Suppressor macrophage treated with lipopolysaccharide for 1 hour (primary cell): ENCODE results near the gene SERTAD3.
A peak's percentile ranks its signal among the peaks of the same experiment; 100 is the strongest.
"Not testable (repeated sequence)": the region's sequence is repeated elsewhere in the genome, so short reads cannot be mapped to it uniquely, and the experiment has no call there.

Experiments used
- DNase-seq, 3 donors: peaks; one replicate each; pipeline ENCODE4 v3.0.0-alpha.2; 2020 to 2022

Gene SERTAD3

DNA sequence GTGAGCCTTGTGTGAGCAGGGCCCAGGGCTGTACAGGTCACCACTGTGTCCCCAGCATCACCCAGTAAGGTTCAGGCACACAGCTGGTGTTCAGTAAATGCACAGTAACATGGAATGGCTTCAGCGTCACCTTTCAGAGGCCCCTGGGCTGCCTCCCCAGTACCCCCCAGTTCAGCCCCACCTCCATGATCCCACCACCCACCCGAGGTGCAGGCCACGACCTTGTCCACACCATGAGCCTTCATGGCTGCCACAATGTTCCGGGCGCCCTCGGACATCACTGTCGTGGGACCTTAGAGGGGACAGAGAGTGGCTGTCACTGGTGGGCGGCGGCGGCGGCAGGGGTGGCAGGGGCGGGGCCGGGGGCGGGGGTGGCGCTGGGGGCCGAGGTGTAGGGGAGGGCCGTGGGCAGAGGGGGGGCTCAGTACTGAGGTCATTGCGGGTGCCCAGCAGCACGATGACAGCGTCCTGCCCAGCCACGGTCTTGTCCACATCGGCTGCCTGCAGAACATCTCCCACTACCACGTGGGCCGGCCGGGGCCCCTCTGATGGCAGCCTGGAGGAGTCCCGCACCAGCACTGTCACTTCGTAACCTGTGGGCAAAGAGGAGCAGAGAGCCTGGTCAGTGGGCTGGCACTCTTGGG, 13.9 kb upstream of the SERTAD3 start:
- DNase-seq, result no peak

DNA sequence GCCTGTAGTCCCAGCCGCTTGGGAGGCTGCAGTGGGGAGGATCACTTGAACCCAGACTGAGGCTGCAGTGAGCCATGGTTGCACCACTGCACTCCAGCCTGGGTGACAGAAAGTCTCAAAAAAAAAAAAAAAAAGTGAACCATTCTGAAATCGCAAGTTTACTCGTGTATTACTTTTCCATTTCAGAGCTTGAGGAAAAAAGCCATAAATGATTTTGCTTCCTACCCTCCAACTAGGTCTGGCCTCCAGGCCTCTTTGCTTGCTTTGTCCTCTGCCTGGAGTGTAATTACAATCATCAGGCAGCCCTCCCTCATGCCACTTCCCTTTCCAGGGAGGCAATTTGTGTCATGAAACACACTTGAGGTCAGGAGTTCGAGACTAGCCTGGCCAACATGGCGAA, 12.9 kb upstream of the SERTAD3 start:
- no peak for DNase-seq

DNA sequence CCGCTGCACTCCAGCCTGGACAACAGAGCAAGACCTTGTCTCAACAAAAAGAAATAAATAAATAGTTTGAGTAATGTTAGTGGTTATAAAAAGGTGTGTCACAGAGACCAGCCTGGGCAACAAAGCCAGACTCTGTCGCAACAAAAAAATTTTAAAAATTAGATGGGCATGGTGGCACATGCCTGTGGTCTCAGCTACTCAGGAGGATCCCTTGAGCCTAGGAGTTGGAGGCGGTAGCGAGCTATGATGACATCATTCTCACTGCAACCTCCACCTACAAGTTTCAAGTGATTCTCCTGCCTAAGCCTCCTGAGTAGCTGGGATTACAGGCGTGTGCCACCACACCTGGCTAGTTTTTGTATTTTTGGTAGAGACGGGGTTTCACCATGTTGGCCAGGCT, 9.8 kb upstream of the SERTAD3 start:
- DNase-seq, result not testable (repeated sequence)

DNA sequence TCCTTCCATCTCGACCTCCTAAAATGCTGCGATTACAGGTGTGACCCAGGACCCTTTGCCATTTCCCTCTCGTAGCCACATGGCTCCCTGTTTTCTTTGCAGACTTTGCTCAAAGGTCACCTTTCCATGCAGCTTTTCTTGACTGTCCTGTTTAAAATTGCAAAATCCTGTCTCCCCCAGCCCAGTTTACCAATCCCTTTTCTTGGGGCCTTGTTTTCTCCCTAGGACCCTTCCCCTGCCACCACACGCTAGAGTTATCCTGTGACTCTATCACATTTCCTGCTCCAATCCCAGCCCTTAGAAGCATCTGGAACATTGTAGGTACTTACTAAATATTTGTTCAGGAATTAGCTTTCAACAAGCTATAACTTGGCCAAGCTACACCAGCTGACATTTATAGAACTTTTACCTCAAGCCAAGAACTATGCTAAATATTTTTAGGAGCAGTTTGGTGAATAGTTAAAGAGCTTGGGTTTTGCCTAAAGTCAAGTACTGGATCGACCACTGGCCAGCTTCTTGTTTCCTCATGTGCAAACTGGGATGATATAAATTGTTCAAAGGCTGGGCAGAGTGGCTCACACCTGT, 9.1 kb upstream of the SERTAD3 start:
- DNase-seq, result no peak

DNA sequence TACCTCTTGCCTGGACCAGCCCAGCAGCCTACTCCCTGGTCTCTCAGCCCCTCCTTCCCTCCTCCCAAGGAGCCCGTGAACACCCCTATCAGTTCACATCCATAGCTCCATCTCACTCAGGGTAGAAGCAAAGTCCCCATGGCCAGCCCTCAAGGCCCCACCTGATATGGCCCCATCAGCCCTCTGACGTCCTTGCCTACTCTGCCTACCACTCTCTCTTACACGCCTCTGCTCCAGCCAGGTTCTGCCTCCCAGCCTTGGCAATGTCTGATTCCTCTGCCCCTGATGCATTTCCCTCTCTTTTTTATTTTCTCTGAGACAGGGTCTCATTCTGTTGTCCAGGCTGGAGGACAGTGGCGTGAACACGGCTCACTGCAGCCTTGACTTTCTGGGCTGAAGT, 7.9 kb upstream of the SERTAD3 start:
- no peak for DNase-seq

DNA sequence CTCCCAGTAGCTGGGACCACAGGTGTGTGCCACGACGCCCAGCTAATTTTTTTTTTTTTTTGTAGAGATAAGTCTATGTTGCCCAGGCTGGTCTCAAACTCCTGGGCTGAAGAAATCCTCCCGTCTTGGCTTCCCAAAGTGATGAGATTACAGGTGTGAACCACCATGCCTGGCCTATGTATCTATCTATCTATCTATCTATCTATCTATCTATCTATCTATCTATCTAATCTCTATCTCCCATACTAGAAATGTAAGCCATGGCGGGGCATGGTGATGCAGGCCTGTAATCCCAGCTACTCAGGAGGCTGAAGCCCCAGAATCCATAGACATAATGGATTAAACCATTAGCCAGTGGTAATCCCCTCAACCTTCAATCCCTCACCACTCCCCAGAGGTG, 6.5 kb upstream of the SERTAD3 start:
- no peak for DNase-seq

DNA sequence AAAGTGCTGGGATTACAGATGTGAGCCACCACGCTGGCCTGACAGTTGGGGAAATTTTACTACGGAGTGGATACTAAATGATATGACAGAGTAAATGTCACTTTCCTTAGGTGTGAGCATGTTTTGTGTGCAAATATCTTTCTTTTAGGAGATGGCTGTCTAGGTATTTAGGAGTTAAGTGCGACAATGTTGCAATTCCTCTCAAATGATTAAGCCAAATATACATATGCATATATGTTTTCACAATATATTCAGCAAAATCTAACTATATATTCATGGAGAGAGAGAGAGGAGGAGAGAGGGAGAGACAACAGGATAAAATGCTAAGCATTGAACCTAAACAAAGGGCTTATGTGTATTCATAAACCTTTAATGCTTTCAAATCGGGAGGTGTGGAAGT, 5.4 kb upstream of the SERTAD3 start:
- no peak for DNase-seq

DNA sequence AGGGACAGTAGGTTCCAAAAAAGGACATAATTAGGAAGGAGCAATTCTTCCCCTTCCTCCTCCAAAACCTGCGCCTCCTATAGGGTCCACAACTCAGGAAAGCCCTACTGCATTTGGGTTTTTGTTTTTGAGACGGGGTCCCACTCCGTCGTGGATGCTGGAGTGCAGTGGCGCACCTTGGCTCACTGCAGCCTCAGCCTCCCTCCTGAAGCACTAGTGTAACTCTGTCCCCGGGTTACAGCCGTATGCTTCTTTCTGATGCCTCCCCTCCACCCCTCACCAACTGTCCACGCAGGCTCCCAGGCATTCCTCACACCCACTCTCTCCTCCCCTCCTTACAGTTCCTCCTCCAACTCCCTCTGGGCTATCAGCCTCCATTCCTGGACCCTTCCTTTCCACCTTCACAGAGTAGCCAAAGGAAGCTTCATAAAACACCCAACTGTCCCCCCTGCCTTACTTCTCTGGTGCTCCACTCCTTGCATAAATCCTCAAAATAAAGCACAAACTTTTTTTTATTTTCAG, 2.2 kb upstream of the SERTAD3 start:
- no peak for DNase-seq

DNA sequence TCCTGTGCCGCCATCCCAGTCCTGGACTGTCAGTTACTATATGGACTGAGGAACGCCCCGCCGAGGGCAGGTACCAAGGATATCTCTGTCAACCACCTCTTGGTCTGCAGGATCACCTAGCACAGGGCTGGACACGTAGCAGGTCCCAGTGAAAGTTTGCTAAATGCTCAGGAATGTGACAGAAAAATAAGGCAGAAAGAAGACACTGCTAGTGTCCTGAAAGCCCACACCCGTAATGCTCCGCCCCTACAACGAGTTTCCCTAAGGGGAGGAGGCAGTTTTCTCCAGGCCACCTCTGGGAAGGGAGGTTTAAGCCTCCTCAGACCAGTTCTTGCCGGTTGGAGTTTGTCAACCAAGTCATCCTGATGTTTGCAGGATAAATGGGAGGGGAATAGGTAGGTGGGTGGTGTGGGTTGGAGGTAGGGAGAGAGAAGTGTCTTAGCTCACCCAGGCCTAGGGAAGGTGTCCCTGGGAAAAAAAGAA, 1.7 kb upstream of the SERTAD3 start:
- DNase-seq, result no peak

DNA sequence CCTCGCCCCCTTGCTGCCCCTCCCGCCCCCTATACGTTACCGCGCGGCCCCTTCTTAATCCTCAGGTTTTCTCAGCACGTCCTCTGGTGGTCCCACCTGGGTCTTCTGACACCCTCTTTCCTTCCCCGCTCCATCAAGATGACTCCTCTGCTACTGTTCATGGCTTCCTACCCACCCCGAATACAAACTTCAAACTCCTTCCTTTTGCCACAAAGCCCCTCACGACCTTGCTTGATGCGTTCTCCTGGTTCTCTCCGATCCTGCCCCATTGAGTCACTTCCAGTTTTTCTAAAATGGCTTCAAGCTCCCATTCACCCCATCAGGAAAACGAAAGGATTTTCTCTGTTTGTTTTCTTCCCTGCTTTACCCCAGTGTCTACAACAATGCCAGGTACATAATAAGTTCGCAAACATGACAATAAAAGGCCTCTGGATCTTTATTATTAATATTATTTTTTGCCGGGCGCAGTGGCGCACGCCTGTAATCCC, 734 bp upstream of the SERTAD3 start:
- no peak for DNase-seq

DNA sequence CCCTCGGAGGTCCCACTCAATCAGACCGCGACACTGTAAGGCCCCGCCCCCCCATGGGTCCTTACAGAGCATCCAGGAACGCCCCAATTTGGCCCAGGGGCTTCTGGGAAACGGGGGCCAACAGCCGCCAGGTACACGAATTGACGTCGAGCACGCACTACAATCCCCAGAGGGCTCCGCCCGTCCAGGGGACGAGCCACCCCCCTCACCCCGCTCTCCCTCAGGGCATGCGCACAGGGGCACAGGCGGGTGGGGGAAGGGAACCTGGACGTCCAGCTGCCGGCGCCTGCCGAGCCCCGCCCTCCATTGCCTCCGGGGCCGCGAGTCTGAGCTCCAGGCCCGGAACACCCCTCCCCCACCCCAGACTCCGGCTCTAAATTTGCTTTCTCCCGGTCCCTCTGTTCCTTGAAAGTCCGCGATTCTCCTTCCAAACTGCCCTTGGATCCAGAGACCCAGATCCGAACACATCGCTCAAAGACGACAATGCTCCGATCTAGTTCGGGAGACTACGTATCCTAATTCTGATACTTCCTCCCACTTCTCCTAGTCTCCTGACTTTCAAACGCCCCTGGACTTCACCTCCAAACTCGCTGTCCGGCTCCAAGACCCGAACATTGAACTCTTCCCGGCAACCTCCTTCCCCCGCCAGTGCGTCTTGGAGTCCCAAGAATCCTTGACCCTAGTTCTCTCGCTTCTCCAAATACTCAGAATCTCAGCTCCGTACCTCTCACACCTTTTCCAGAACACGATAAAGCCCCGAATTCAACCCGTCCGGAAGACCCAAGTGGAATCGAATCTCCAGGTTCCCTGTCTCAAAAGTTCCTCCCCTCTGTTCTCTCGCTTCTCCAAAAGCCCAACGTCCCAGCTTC, 770 bp downstream of the SERTAD3 start:
- DNase-seq, result peak; percentile 100

DNA sequence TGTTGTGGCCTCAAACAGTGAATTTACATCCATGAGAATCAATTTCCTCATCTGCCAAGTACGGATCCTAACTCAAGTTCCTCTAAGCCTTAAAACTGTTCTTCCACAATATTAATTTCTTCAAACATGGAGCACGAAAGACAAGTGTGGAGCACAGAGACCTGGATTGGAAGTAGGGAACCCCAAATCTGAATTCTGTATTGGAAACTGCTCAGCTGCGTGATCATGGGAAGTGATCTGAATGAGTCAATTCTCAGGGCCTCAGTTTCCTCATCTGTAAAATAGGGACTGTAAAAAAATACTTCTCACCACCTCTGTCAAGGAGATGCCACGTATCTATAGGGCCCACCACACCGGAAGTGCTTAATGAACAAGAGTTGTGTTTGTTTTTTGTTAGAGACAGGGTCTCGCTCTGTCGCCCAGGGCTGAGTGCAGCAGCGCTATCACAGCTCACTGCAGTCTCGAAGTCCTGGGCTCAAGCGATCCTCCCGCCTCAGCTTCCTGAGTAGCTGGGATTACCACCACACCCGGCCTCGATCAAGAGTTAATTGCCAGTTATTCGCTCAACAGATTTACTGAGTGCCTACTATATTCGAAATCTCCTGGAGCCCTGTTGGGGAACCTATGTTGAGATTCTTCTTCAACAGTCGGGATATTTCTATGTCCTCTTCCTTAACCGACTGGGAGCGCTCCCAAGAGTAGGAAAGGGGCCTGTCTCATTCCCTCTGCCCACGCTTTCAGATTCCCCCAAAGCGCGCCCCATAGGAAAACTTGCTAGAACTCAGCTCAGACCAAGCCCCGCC, 1.6 kb downstream of the SERTAD3 start:
- no peak for DNase-seq

DNA sequence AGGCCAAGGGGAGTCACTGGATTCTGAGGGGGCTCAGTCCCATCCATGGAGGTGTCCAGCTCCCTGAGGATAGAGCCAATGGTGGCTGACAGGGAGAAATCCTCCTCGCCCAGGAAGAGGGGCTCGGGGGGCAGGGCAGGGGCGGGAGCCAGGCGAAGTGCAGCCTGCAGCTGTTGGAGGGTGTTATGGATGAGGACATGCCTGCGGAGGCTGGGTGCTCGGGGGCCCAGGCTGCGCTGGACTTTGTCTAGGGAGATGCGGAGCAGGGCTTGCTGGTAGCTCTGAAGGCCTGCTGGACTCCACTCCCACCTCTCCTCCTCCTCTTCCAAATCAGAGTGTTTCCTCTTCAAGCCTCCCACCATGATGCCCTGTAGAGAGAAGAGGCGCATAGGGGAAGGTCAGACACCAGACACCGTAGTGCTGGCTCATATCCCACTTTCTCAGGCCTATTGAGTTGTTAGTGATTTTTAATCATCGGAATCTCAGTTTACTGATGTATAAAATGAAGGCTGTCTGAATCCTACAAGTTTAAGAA, 2.3 kb downstream of the SERTAD3 start:
- no peak for DNase-seq

DNA sequence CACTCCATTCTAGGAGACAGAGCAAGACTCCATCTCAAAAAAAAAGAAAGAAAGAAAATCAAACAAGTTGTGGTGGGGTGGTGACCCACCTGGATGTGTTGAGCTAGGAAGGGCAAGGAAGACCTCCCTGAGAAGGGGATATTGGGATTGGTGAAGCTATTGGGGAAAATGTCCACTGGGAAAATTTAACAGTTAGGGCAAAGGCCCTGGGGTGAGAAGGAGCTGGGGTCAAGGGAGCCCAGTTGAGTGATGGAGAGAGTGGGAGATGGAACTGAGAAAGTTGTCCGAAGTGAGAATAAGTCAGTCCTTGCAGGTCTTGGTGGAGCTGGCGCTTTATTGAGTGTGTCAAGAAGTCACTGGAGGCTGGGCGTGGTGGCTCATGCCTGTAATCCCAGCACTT, 5.9 kb downstream of the SERTAD3 start:
- no peak for DNase-seq

DNA sequence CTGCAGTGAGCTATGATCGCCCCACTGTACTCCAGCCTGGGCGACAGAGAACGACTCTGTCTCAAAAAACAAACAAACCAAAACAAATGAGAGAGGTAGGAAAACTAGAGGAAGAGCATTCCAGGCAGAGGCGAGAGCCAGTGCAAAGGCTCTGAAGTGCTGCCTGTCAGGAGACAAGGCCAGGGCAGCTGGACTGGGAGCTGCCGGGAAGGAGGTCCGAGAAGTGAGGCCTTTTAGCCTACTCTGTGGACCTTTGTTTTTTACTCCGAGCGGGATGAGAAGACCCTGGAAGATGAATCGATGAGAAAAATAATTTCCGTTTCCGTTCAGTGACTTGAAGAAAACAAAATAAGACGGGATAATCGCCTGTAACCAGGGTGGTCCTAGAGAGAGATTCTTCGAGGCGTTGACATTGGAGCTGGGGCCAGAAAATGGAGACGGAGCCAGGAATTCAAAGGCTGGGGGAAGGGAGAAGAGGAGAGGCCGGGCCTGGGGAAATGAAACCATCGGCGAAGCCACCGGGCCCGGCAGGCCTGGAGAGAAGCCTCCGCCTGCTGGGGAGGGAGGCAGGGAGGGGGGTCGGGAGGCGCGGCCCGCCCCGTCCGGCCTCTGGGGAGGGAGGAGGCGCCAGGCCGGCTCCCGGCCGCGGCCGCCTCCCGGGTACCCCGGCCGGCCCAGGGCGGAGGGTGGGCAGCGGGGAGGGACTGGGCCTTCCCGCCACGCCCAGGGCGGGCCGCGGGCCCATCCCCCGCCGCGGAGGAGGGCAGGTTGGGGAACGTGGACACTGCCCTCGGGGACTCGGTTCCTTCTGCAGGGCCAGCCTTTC, 10.5 kb downstream of the SERTAD3 start:
- peak; percentile 91 to 97 (median 94) for DNase-seq

DNA sequence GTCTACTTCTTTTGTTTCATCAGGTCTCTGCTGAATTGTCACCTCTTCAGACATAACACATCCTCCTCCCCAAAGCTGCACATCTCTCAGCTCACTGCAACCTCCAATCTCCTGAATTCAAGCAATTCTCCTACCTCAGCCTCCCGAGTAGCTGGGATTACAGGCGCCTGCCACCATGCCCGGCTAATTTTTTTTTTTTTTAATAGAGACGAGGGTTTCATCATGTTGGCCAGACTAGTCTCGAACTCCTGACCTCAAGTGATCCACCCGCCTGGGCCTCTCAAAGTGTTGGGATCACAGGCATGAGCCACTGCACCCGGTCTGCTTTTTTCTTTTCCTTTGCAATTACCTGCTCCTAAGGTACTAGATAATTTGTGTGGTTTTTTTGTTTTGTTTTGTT, 11.4 kb downstream of the SERTAD3 start:
- DNase-seq, result not testable (repeated sequence)

DNA sequence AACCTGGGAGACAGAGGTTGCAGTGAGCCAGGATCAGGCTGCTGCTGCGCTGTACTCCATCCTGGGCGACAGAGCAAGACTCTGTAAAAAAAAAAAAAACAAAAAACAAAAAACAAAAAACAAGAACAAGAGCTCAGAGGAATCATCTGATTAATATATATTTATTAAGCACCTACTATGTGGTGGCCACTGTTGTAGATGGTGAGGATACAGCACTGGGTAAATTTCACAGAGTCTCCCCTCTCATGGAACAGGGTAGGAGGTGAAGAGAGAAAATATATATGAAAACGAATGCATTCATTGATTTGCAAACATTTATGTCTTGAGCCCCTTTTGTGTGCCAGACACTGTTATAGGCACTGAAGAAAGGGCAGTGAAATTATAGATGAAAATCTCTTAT, 12.4 kb downstream of the SERTAD3 start:
- DNase-seq, result no peak

DNA sequence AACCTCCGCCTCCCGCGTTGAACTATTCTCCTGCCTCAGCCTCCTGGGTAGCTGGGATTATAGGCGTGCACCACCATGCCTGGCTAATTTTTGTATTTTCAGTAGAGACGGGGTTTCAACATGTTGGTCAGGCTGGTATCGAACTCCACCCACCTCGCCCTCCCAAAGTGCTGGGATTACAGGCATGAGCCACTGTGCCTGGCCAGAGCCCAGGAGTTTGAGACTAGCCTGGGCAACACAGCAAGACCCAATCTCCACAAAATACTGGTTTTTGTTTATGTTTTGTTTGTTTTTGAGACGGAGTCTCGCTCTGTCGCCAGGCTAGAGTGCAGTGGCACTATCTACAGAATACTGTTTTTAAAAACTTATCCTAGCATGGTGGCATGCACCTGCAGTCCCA, 13.9 kb downstream of the SERTAD3 start:
- not testable (repeated sequence) for DNase-seq

DNA sequence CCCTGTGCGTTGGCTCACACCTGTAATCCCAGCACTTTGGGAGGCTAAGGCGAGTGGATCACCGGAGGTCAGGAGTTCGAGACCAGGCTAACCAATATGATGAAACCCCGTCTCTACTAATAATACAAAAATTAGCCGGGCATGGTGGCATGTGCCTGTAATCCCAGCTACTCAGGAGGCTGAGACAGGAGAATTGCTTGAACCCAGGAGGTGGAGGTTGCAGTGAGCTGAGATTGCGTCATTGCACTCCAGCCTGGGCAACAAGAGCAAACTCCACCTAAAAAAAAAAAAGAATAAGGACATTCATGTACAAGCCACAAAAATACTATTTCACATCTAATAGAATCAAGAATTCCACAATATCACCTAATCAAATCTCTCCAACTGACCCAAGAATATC, 15.9 kb downstream of the SERTAD3 start:
- not testable (repeated sequence) for DNase-seq

DNA sequence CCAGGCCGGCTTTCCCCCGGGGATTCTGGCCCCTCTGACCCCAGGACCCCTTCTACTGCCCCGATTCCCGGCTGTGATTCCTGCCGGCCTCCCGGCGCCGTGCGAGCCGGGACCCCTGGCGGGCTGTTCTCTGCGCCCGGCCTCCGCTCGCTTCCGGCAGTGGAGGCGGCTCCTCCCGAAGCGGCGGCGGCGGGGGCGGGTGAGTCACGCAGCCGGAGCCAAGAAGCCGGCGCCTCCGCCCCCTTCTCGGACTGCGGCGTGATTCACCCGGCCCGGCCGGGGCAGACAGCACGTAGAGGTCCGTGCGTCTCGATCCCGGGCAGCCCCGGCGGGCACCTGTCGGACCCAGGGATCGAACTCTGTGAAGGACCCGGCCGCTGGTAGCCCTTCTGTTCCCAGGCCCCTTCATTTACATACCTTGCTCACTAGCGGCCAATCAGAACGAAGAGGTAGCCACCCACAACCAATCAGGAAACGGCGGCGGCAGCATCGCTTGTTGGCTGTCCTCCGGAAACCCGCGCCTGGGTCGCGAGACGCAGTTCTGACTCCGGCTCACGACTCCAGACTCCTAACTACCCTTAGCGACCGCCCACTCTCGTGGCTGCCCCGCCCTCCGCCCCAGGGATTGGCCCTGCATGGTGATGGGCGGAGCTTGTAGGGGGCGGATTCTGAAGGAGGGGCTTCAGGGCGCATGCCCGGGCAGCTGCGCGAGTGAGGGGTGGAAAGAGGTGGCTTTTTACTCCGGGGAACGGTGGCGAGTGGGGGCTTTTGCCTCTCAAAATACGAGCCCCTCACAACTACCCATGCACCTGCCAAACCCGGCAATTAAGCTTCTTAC, 18.5 kb downstream of the SERTAD3 start, which contains the start of gene SERTAD1:
Gene SERTAD1, minus strand, starts transcription at position 543 of the 838 bp plus-strand sequence. CDS start 2,446 bp downstream, outside the sequence.
- DNase-seq, result peak; percentile 100
